ENCODE results near the gene MAN1A1. TPM values are rescaled to one million over a fixed set of nuclear protein-coding genes. Genes with fewer than 3 reads are reported as not detected.

MAN1A1 gene
- polyA plus RNA-seq, 1 experiment, result 1.6 TPM

DNA sequence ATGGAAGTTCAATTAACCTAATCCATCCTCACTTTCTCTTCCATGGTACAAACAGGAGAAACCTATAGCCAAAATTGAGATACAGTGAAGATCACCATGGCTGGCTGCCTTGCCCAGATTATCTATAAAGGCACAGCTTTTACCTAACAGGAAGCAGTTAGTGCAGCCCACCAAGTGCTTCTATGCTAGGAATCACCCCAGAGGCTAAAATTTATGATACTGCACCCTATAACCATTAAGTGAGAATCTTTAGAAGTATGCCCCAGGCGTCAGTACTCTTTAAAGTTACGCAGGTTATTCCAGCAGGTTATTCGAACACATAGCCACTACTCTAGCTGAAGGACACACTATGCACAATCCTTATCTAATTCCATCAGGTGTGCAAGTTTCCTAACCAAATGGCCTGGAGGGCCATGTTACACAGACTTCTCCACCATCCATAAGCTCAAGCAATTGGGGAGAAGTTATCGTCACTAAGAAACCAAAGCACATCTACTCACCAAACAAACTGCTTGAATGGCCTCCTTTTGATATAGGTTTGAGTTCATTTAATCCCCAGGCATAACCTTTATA lies 43.1 kb downstream of the MAN1A1 start:
- CTCF ChIA-PET, result no interaction called here
- POLR2A ChIA-PET, result no interaction called here
- no peaks in the 10 kb centered on the region for H3K36me3 ChIP-seq (ENCODE audit: control insufficient read depth, insufficient read depth, low read length)
- H3K27me3 ChIP-seq (ENCODE audit: control insufficient read depth, insufficient read depth, low read length), result no peaks in the 10 kb centered on the region
- no peak overlapping the region for H3K4me3 ChIP-seq (ENCODE audit: low read depth, low read length)
- no peak for TF ChIP-seq CTCF (IDR thresholded peaks at IDR 0.05; ENCODE audit: insufficient read depth, low read depth, low read length)
- no peak for DNase-seq (ENCODE audit: low read depth)

DNA sequence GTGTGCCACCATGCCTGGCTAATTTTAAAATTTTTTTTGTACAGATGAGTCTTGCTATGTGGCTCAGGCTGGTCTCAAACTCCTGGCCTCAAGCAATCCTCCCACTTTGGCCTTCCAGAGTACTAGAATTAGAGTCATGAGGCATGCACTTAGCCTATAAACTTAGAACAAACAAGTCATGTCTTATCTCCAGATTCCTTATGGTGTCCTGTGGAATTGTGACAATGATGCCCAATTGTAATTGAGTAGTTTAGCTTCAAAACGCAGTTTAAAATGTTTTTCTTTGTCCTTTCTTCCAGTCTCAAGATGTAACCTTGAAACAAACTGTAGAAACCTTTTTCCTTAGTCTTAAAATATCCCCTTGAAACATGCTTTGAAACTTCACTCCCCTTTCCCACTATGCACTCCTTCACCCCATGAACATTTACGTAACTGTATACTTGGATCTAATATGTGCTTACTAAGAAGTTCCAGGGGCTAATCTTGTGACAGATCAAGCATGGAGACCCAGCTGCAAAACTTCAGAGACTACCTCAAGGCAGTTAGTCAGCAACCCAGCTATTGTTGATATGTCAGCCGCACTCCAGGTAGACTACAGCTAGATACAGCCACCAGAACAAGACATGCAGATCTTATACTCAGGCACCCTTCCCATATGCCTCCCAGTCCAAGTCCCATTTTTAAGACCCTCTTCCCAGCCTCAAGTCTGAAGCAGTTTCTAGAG lies 46.2 kb downstream of the MAN1A1 start:
- no peak for DNase-seq (ENCODE audit: low read depth)
- no peaks in the 10 kb centered on the region for H3K36me3 ChIP-seq (ENCODE audit: control insufficient read depth, insufficient read depth, low read length)
- ChIA-PET POLR2A (no interaction called here), CTCF (interaction anchor here (0.7 kb wide), 1 partner anchor 269 kb away, joined by 3 read pairs; no protein-coding TSS in a partner anchor)
- H3K4me3 ChIP-seq (ENCODE audit: low read depth, low read length), result no peak overlapping the region
- TF ChIP-seq CTCF (IDR thresholded peaks at IDR 0.05; ENCODE audit: insufficient read depth, low read depth, low read length), result no peak
- no peaks in the 10 kb centered on the region for H3K27me3 ChIP-seq (ENCODE audit: control insufficient read depth, insufficient read depth, low read length)

DNA sequence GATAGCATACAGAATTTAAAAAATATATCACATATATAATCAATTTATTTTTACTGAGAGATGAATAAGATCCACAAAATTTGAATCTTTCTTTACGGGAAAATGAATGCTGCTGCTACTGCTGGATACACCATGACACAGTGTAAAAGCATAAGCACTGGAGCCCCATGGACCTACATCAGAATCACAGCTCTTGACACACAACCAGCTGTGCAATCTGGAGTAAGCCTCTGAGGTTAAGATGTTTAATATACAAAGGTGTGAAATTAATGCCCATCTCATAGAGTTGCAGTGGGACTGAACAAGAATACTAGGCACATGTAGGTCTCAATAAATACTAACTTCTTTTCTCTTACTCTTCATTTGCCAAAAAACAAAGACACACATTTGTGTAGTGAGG lies 48.1 kb downstream of the MAN1A1 start:
- DNase-seq (ENCODE audit: low read depth), result no peak

DNA sequence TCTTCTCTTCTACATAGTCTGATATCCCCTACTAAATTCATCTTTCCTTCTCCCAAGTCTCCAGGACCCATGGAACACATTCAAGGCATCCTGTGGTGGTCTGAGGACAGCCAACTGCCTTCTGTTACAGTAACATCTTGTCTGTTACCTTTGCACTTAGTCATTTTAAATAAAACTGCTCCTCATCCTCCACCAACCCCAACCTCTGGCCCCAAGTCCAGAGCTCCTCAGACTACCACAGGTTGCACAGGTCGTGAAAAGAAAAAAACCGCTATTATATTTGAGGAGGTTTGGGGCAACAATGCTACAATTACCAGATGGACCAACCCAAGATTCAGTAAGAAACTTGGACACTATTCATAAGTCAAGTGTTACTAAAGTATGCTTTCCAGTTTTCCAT lies 49.9 kb downstream of the MAN1A1 start:
- no peaks in the 10 kb centered on the region for H3K27me3 ChIP-seq (ENCODE audit: control insufficient read depth, insufficient read depth, low read length)
- H3K36me3 ChIP-seq (ENCODE audit: control insufficient read depth, insufficient read depth, low read length), result no peaks in the 10 kb centered on the region
- DNase-seq (ENCODE audit: low read depth), result no peak
- H3K4me3 ChIP-seq (ENCODE audit: low read depth, low read length), result no peak overlapping the region
- CTCF ChIA-PET, result no interaction called here
- TF ChIP-seq CTCF (IDR thresholded peaks at IDR 0.05; ENCODE audit: insufficient read depth, low read depth, low read length), result no peak
- POLR2A ChIA-PET, result interaction anchor here (0.6 kb wide), 1 partner anchor 22 kb away, joined by 12 read pairs; no protein-coding TSS in a partner anchor

More for the DNA sequence above, 48.1 kb downstream of the MAN1A1 start:
- no peaks in the 10 kb centered on the region for H3K36me3 ChIP-seq (ENCODE audit: control insufficient read depth, insufficient read depth, low read length)
- no peak overlapping the region for H3K4me3 ChIP-seq (ENCODE audit: low read depth, low read length)
- no peaks in the 10 kb centered on the region for H3K27me3 ChIP-seq (ENCODE audit: control insufficient read depth, insufficient read depth, low read length)
- TF ChIP-seq CTCF (IDR thresholded peaks at IDR 0.05; ENCODE audit: insufficient read depth, low read depth, low read length), result no peak
- ChIA-PET CTCF (no interaction called here), POLR2A (no interaction called here)

- no peaks in the 10 kb centered on the region for H3K27me3 ChIP-seq (ENCODE audit: control insufficient read depth, insufficient read depth, low read length)
- TF ChIP-seq CTCF (IDR thresholded peaks at IDR 0.05; ENCODE audit: insufficient read depth, low read depth, low read length), result no peak
- H3K4me3 ChIP-seq (ENCODE audit: low read depth, low read length), result no peak overlapping the region
- no peak for DNase-seq (ENCODE audit: low read depth)
- no peaks in the 10 kb centered on the region for H3K36me3 ChIP-seq (ENCODE audit: control insufficient read depth, insufficient read depth, low read length)
- ChIA-PET POLR2A (no interaction called here), CTCF (no interaction called here)
Observed at GRCh38 chr6:119297049-119297448, 52.5 kb downstream of the MAN1A1 start.

All from BJ (cell line).